Measurements from ENCODE around the gene GARIN5B.
A peak's percentile ranks its signal among the peaks of the same experiment; 100 is the strongest.

GARIN5B gene

DNA sequence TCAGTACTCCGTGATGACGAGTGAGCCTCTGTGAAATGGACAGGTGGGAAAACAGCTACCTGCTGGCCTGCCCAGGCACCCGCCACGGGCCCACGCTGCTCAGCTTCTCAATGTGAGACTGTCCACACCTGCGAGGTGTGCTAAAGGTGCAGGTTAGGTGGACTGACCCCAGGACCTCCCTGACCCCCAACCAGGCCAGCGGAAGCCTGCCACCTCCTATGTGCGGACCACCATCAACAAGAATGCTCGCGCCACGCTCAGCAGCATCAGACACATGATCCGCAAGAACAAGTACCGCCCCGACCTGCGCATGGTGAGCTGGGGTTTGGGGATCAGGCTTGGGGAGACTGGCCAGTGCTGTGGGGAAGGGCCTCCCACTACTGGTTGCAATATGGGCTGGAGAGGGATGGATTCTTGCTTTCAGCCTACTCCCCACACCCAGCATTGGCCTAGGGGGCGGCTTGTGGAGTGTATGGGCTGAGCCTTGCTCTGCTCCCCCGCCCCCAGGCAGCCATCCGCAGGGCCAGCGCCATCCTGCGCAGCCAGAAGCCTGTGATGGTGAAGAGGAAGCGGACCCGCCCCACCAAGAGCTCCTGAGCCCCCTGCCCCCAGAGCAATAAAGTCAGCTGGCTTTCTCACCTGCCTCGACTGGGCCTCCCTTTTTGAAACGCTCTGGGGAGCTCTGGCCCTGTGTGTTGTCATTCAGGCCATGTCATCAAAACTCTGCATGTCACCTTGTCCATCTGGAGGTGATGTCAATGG lies 24.9 kb upstream of the GARIN5B start:
- DNase-seq: no peak

DNA sequence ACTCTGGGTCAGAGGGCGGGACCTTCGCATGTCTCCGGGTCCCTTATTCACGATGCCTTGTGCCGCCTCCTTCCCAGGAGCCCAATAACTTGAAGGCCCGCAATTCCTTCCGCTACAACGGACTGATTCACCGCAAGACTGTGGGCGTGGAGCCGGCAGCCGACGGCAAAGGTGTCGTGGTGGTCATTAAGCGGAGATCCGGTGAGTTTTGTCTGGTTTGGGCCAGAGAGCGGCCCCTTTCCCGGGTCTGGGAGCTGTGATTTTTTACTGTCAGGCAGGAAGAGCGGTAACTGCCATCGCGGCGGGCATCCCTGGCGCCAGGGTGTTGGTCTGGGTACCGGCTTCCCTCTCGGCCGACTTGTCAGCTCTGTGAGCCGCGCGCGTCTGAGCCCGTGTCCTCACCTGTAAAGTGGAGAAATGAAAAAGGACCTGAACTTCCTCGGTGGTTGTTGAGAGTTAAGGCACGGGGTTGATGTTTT lies 23.5 kb upstream of the GARIN5B start:
- no peak for DNase-seq

DNA sequence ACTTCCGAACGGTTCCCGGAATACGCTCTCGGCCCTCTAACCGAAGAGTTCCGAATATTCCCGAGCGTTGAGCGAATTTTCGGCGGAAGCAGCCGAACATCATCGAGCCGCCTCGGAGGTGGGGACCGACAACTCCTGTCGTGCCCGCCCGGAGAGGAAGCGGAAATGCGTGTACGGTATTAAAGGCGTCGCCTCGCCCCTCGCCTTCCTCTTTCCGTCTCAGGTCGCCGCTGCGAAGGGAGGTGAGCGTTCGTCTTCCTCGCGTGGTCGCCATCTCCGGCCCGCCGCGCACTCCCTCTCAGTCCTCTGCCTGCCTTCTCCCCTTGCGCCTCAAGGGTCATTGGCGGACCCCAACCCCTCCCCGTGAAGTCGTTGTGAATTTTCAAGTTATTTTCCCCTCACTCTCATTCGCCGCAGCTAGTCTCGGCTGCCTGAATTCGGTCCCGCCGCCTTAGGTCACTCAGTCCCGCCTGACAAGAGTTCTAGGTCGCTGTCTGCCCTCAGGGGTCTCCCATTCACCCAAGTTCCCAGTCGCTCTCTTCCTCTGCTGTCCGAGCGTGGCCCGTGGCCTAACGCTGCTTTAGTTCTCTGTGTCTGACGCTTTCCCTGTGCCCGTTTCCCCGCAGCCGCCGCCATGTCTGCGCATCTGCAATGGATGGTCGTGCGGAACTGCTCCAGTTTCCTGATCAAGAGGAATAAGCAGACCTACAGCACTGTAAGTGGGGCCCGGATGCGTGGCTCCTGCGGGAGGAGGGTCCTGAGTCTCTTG lies 22.8 kb upstream of the GARIN5B start, which contains the start of gene RPL28:
RPL28 (plus strand) TSS at position 209 of the 769 bp plus-strand sequence; CDS start at position 635, 426 bp downstream.
- peak; percentile 98 to 100 (median 99) for DNase-seq

DNA sequence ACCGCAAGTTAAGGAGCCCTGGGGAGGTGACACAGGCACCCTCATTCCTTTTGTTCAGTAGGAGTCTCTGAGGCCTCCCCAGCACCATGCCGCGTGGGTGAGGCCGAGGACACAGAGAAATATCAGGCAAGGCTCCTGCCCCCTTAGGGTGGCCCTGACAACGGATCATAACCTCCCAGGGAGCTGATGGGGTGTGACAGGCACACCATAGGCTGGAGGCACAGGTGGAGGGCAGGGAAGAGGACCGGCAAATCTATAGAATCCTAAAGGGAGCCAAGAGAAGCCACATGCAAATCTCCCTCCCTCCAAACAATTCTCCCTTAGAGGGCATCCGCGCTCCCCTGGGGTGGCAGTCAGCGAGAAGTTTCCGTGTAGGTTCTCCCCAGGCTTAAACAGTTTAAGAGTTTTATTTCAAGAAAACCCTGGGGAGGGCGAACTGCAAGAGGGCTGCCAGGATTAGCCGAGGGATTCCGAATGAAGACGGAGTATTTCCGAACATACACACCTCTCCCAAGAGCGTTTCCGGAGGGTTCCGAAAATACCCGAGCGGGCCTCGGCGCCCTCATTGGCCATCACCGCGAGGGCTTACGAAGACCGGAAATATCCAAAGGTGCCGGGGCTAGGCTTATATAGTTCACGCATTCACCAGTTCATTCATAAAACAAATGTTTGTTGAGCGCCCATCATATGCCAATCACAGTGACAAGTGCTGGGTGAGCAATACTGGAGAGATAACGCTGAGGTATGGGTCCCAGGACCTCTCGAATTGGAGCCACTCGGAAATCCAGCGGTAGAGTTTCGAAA lies 22.1 kb upstream of the GARIN5B start:
- peak; percentile 98 to 99 (median 98) for DNase-seq

DNA sequence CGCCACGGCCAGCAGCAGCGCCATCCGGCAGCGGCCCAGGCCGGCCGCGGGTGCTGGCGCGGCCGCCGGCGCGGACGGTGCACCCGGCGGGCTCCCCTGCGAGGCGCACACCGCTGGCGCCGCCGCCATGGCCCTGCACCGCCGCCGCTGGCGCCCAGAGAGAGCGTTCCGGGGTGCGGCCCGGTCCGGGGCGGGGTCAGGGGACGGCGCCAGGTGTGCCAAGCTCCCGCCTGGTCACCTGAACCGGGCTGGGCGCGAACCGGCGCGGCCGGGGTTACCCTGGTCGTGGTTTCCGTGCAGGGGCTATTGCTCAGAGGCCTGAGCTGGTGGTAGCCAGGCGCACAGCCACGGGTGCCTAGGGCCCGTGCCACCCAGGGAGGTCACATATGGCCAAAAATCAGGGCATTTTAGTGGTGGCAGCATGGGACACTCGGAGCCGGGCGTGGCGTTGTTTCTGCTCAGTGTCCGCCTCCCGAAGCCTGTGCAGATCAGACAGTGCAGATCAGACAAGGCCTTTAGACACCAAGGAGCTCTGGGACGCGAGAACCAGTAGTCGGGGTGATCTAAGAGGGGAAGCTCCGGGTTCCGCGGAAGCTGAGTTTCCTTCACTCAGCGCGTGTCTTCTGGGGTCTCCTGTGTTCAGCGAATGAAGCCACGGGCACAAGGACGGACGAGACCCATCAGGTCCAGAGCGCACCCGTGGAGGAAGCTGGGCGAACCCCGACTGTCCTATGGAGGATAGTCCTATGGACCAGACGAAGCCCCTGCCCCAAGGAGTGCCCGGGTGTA lies 21.3 kb upstream of the GARIN5B start, which contains the start of gene TMEM238:
TMEM238 (minus strand) TSS at position 162 of the 789 bp plus-strand sequence; CDS start at position 129, 33 bp downstream.
- peak; percentile 65 to 74 (median 68) for DNase-seq

DNA sequence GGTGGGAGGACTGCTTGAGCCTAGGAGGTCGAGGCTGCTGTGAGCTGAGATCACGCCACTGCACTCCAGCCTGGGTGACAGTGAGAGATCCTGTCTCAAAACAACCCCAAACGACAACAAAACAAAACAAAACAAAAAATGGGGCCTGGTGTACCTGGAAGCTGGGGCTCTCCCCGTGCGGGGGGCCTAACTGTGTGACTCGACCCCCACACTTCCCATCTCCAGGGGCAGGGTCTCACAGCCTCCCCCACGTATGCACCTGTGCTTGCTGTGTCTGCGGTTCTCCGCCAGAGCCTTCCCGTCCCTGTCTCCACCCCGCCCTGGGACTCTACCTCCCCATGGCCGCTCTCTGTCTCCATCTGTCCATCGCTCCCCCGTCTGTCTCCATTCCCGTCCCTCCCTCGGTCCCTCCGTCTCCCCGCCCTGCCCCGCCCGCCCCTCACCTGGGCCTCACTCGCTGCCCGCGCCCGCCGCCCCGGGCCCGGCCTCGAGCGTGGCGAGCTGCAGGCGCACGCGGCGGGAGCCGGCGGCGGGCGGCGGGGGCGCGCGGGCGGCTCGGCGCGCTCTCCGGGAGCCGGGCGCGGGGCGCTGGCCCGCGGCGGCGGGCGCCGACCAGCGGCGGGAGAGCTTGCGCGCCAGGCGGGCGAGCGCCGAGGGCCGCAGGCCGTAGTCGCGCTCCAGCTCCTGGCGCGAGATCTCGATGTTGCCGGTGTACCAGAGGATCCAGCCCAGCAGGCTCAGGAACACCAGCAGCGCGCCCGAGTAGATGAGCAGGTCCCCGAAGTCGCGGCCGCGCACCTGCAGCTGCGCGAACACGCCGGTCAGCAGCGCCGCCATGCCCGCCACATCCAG lies 20.4 kb upstream of the GARIN5B start:
- peak; percentile 68 to 75 (median 74) for DNase-seq

DNA sequence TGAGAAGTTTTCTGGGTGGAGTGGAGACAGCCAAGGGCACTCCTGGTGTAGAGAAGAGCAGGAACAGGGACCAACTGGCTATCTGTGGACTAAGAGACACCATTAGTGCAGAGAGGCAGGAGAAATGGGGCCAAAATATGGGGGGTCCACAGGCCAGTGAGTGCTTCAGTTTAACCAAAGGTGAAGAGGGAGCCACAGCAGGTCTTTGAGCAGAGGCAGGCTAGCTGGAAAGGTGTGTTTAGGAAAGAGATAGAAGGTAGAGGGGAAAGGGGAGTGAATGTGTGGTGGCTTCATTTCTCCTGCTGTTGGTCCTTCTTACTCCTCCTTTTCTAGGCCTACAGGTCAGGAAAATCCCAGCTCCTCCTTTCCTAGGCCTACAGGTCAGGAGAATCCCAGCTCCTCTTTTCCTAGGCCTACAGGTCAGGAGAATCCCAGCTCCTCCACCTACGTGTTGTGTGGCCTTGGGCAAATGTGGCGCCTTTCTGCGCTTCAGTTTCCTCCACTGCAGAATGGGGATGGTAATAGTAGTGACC lies 19.5 kb upstream of the GARIN5B start:
- DNase-seq: no peak

DNA sequence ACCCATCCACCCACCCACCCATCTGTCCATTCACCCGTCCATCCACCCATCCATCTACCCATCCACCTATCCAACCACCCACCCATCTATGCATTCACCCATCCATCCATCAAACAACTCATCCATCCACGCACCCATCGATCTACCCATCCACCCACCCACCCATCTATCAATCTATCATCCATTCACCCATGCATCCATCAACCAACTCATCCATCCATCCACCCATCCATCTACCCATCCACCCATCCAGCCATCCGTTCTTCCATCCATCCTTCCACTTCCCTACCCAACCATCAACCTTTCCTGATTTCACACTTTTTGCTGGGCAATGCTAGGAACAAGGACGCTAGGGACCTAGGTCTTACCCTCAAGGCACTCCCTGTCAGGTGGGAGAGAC lies 19.0 kb upstream of the GARIN5B start:
- DNase-seq: no peak

DNA sequence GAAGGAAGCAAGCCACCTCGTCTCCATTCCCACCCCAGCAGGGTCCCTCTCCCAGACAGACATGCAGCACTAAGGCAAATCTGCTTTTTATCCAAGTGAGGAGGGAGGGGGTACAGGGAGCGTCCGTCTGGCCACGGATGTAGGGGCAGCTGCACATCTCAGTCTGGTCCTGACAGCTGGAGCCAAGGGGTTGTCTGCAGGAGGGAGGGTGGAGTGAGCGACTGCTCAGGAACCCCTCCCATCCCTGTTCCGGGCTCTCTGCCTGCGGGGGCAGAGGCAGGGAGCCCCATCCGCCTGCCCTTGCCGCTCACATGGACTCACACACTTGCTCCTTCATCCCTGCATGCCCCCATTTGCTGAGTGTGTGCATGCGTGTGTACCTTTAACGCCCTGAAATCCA lies 16.1 kb upstream of the GARIN5B start:
- no peak for DNase-seq

DNA sequence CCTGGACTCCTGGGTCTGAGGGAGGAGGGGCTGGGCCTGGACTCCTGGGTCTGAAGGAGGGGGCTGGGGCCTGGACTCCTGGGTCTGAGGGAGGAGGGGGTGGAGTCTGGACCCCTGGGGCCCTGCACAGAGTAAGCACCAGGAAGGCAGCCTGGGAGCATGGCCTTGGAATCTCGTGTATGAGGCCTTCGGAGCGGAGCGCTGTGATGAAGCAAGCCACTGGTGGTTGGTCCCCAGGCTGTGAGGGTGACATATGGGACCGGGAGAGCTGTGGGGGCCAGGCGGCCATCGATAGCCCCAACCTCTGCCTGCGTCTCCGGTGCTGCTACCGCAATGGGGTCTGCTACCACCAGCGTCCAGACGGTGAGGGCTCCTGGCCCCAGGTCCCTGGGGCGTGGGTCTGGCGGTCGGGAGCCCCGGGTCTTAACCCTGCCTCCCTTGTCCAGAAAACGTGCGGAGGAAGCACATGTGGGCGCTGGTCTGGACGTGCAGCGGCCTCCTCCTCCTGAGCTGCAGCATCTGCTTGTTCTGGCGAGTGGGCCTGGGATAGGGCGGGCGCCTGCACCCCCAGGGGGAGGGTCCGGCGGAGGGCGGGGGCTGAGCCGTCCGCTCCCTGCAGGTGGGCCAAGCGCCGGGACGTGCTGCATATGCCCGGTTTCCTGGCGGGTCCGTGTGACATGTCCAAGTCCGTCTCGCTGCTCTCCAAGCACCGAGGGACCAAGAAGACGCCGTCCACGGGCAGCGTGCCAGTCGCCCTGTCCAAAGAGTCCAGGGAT lies 14.5 kb upstream of the GARIN5B start:
- no peak for DNase-seq

DNA sequence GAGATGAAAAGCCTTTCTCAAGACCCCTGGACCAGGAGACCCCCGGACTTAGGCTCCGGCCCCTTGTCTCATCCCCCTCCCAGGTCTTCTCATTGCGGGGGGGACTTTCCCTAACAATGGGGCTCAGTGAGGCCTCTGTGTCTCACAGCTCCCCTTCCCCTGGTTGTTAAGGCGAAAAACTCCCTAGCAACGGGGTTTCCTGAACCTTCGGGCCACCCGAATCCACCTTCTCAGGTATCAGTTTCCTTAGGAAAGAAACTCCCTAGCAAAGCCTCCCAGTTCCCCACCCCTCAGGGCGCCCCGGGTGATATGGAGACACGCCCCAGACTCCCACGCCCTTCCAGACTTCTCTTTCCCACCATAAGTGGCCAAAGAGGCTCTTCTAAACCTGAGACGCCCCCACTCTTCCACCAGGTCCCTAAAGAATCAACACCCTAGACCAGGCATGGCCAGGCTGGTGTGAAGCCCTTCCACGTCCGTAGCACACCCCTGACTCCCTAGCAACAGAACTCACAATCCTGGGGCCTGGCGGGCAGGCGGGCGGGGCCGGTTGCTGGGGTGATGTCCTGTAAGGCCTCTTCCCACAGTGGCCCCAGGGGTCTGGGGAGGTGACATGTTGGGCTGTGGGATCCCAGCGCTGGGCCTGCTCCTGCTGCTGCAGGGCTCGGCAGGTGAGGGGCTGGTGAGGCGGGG lies 13.3 kb upstream of the GARIN5B start, which contains the start of gene TMEM190:
TMEM190 (plus strand) TSS at position 586 of the 693 bp plus-strand sequence; CDS start at position 614, 28 bp downstream.
- no peak for DNase-seq

DNA sequence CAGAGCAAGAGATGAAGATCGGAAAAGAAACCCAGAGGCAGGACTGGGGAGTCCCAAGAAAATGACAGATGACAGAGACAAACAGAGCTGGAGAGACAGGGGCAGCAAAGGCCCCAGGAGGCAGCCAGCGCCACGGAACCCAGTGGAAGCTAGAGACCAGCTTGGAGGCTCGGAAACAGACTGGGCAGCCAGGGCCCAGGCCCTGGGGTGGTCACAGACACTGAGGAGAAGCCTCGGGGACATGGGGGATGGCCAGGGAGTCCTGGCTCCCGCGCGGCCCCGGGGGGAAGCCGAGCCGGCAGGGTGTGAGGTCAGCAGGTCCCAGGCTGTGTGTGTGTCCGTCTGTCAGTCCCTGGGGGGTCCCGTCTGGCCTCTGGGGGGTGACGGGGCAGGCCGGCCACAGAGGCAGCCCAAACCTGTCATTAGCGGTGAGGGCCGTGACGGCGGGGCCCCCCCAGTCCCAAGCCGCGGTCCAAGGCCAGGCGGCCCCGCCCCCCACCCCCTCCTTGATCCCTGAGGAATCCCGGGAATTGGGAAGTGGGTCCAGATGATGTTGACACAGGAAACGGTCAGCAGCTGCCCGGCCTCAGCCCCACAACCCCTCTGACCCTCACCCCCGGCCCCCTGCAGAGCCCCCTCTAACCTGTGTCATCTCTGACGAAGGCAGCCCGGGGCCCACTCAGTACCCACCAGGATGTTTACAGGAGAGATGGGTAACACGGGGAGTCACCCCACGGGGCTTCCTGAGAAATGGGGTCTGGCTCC lies 11.1 kb upstream of the GARIN5B start:
- DNase-seq: no peak

DNA sequence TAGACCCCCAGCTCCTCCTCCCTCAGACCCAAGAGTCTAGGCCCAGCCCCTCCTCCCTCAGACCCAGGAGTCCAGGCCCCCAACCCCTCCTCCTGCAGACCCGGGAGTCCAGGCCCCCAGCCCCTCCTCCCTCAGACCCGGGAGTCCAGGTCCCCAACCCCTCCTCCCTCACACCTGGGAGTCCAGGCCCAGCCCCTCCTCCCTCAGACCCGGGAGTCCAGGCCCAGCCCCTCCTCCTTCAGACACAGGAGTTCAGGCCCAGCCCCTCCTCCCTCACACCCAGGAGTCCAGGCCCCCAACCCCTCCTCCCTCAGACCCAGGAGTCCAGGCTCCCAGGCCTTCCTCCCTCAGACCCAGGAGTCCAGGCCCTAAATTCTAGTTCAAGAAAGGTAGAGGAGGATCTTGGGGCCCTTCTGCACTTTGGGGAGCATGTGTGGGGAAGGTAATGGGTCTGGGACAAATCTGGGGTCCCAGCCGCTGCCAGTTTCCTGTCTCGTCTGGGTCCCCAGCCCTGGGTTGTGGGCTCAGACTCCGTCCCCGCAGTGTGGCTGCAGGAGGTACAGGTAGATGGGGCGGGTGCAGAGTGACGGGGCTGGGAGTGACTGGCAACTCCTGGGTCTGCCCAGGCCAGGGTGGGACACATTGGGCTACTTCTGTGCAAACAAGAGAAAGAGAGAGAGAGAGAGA lies 10.4 kb upstream of the GARIN5B start:
- no peak for DNase-seq

DNA sequence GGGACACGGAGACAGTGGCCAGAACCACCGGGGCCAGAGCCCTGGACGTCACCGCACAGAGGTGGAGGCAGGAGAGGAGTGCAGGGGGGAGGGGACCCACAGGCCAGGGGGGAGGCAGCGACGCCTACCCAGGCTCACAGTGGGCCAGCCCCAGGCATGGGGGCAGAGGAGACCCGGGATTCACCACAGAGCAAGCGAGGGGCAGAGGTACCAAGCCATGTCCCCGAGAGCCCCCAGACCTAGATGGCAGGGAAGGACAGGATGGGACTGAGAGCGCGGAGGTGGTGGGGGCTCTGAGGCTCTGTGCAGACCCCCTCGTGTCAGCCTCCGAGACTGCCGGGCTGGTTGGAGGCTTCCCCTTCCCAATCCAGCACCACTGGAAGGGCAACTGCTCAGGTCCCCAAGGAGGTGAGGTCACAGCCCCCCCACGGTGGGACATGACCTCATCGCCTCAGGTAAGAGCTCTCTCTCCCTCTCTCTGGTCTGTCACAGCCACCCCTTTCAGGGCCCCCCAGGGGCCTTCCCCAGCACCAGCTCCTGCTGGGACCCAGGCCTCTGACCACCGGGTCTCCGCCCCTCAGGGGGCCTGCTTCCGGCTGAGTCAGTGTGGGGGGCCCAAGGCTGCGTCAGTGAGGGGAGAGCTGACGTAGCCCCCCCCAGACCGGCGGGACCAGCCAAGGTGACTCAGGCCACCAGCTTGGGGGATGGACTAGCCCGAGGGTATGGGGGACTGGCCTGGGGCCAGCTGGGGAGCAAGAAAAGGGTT lies 9.4 kb upstream of the GARIN5B start:
- DNase-seq: no peak

DNA sequence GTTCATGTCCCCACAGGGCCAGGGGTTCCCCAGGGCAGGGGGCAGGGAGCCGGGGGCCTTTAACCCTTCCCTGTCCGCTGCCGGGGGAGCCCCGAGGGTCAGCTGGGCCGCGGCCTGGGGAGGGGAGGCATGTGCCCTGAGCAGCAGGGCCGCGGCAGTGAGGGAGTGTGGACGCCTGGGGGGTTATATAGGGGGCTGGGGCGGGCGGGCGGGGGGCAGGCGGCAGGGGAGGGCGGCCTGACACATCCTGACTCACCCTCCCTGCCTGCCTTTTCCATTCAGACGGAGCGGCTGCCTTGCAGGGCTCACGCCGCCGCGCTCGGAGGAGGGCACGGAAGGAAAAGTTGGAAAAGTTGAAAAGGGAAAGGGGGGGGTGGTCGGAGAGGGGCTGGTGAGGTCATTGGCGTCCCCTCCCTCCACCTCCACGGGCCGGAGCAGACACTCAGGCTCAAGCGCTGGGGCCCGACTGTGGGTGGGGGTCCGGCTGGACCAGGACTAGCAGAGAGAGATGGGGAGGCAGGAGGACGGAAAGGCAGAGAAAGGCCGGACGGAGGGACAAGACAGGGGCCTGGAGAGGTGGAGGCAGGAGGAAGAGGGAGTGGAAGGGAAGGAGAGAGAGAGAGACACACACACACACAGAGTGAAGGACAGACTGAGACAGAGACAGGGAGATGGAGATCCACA lies 7.4 kb upstream of the GARIN5B start, which contains the start of gene IL11:
IL11 (minus strand) TSS at position 159 of the 684 bp plus-strand sequence; CDS start at position 6, 153 bp downstream.
- DNase-seq: no peak

DNA sequence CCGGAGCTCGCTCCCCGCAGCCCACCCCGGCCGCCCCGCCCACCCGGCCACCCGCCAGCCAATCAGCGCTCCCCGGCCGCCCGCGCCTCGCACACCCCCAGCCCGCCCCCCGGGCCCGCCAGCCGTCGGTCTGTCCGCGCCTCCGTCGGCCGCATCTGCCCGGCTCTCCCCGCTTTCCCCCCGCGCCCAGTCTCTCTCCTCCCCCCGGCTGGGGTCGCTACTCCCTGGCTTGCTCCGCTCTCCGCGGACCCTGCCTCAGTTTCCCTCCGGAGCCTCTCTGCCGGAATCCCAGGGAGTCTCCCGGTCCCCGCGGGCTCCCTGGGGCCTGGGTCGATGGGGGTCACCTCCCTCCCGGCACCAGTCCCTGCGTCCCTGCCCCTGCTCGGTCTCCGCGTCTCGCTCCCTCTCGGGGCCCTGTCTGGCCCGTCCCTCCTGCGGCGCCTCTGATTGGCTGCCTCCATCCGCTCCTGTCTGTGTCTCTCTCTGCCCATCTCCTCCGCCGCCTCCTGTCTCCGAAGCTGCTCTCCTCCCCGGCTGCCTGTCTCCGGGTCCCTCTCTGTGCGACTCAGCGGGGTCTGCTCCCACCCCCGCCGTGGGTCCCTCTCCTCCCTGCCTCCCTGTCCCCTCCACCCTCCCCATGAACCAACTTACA lies 6.7 kb upstream of the GARIN5B start:
- DNase-seq: peak in 2 of 3 experiments; percentile 59 to 66

Data from NCI-H1417 (cell line).